HEK293 (cell line): ENCODE measurements around the gene CRTC1.

ENCODE experiments used
- EGR2 ChIP-seq: fragments of 450-650 bp; formaldehyde crosslinking; IDR thresholded peaks from 2 replicates; pipeline ENCODE4 v1.5.1; 2016; ENCODE audit warnings: low read depth, missing biosample characterization, missing genetic modification characterization
- FEZF1 ChIP-seq: fragments of 450-650 bp; formaldehyde crosslinking; IDR thresholded peaks from 2 replicates; pipeline ENCODE4 v1.5.1; 2016; ENCODE audit warnings: missing biosample characterization, missing genetic modification characterization
- PRDM2 ChIP-seq: fragments of 450-650 bp; formaldehyde crosslinking; IDR thresholded peaks from 2 replicates; pipeline ENCODE4 v1.5.1; 2016; ENCODE audit warnings: missing biosample characterization, missing genetic modification characterization, borderline replicate concordance
- SP7 ChIP-seq: fragments of 450-650 bp; formaldehyde crosslinking; IDR thresholded peaks from 2 replicates; pipeline ENCODE4 v1.5.1; 2016; ENCODE audit warnings: missing biosample characterization, missing genetic modification characterization
- ZBTB17 ChIP-seq: fragments of 450-650 bp; formaldehyde crosslinking; IDR thresholded peaks from 2 replicates; pipeline ENCODE4 v1.5.1; 2016; ENCODE audit warnings: missing biosample characterization, missing genetic modification characterization
- ZFHX2 ChIP-seq: fragments of 450-650 bp; formaldehyde crosslinking; conservative IDR thresholded peaks from 2 replicates; pipeline ENCODE4 v1.5.1; 2016; ENCODE audit warnings: missing biosample characterization, missing genetic modification characterization
- ZNF133 ChIP-seq: fragments of 450-650 bp; formaldehyde crosslinking; IDR thresholded peaks from 2 replicates; pipeline ENCODE4 v1.5.1; 2016; ENCODE audit warnings: missing biosample characterization, missing genetic modification characterization
- ZNF146 ChIP-seq: fragments of 450-650 bp; formaldehyde crosslinking; IDR thresholded peaks from 2 replicates; pipeline ENCODE4 v1.5.1; 2016; ENCODE audit warnings: missing biosample characterization, missing genetic modification characterization
- ZNF155 ChIP-seq: fragments of 450-650 bp; formaldehyde crosslinking; IDR thresholded peaks from 2 replicates; pipeline ENCODE4 v1.5.1; 2016; ENCODE audit warnings: missing biosample characterization, missing genetic modification characterization
- ZNF221 ChIP-seq: fragments of 450-650 bp; formaldehyde crosslinking; IDR thresholded peaks from 2 replicates; pipeline ENCODE4 v1.5.1; 2017; ENCODE audit warnings: missing biosample characterization, missing genetic modification characterization, borderline replicate concordance
- ZNF23 ChIP-seq: fragments of 450-650 bp; formaldehyde crosslinking; IDR thresholded peaks from 2 replicates; pipeline ENCODE4 v1.5.1; 2016; ENCODE audit warnings: missing biosample characterization, missing genetic modification characterization, borderline replicate concordance
- ZNF341 ChIP-seq: fragments of 450-650 bp; formaldehyde crosslinking; IDR thresholded peaks from 2 replicates; pipeline ENCODE4; 2016; ENCODE audit warnings: low read depth, missing biosample characterization, missing genetic modification characterization
- ZNF426 ChIP-seq: fragments of 450-650 bp; formaldehyde crosslinking; IDR thresholded peaks from 2 replicates; pipeline ENCODE4 v1.5.1; 2017; ENCODE audit warnings: missing biosample characterization, missing genetic modification characterization, mild to moderate bottlenecking, inconsistent platforms, moderate library complexity
- ZNF433 ChIP-seq: fragments of 450-650 bp; formaldehyde crosslinking; IDR thresholded peaks from 2 replicates; pipeline ENCODE4 v1.5.1; 2016; ENCODE audit warnings: missing biosample characterization, missing genetic modification characterization, low read depth
- ZNF48 ChIP-seq: fragments of 450-650 bp; formaldehyde crosslinking; IDR thresholded peaks from 2 replicates; pipeline ENCODE4 v1.5.1; 2016; ENCODE audit warnings: missing biosample characterization, missing genetic modification characterization
- ZNF518A ChIP-seq: fragments of 450-650 bp; formaldehyde crosslinking; conservative IDR thresholded peaks from 2 replicates; pipeline ENCODE4 v1.5.1; 2016; ENCODE audit warnings: low read depth, missing biosample characterization, missing genetic modification characterization
- ZNF529 ChIP-seq: fragments of 450-650 bp; formaldehyde crosslinking; IDR thresholded peaks from 2 replicates; pipeline ENCODE4 v1.5.1; 2017; ENCODE audit warnings: missing genetic modification characterization, missing biosample characterization; ENCODE audit not compliant: insufficient replicate concordance
- ZNF555 ChIP-seq: fragments of 450-650 bp; formaldehyde crosslinking; conservative IDR thresholded peaks from 2 replicates; pipeline ENCODE4 v1.5.1; 2017; ENCODE audit warnings: missing biosample characterization, mild to moderate bottlenecking, missing genetic modification characterization, inconsistent platforms
- ZNF585B ChIP-seq: fragments of 450-650 bp; formaldehyde crosslinking; IDR thresholded peaks from 2 replicates; pipeline ENCODE4 v1.5.1; 2016; ENCODE audit warnings: missing biosample characterization, missing genetic modification characterization
- ZNF654 ChIP-seq: fragments of 450-650 bp; formaldehyde crosslinking; IDR thresholded peaks from 2 replicates; pipeline ENCODE4 v1.5.1; 2016; ENCODE audit warnings: low read depth, missing biosample characterization, missing genetic modification characterization
- ZNF677 ChIP-seq: fragments of 450-650 bp; IDR thresholded peaks from 2 replicates; pipeline ENCODE4 v1.5.0; 2018; ENCODE audit warnings: missing biosample characterization, mild to moderate bottlenecking, missing genetic modification characterization, moderate library complexity
- ZNF777 ChIP-seq: fragments of 450-650 bp; formaldehyde crosslinking; IDR thresholded peaks from 2 replicates; pipeline ENCODE4 v1.5.1; 2017; ENCODE audit warnings: missing biosample characterization, missing genetic modification characterization, borderline replicate concordance
- ZNF830 ChIP-seq: fragments of 450-650 bp; IDR thresholded peaks from 2 replicates; pipeline ENCODE4 v1.5.0; 2018; ENCODE audit warnings: missing biosample characterization, missing genetic modification characterization, low read depth, mild to moderate bottlenecking, moderate library complexity
- TF ChIP-seq, protein P1 (sequence below): fragments of 450-650 bp; formaldehyde crosslinking; IDR thresholded peaks from 2 replicates; pipeline ENCODE4 v1.5.1; 2016; ENCODE audit warnings: missing biosample characterization, missing genetic modification characterization
- TF ChIP-seq, protein P2 (sequence below): fragments of 450-650 bp; formaldehyde crosslinking; IDR thresholded peaks from 2 replicates; pipeline ENCODE4 v1.5.0; 2017; ENCODE audit warnings: missing biosample characterization, missing genetic modification characterization, borderline replicate concordance

Gene CRTC1

GRCh38 chr19:18657590-18658365 lies 25.7 kb upstream of the CRTC1 start (continued):
- TF ChIP-seq ZNF426: no peak
- no peak for TF ChIP-seq ZNF654
- no peak for TF ChIP-seq SP7 (tag by site-specific recombination)
- peak; percentile 95 for TF ChIP-seq ZFHX2 (tag by site-specific recombination)
- no peak for TF ChIP-seq PRDM2 (tag by site-specific recombination)
- no peak for TF ChIP-seq ZNF433 (tag by site-specific recombination)
- no peak for TF ChIP-seq ZNF777 (tag by site-specific recombination)
- no peak for TF ChIP-seq ZNF518A (tag by site-specific recombination)
- TF ChIP-seq EGR2 (tag by site-specific recombination): peak; percentile 92
- TF ChIP-seq ZNF133: no peak
- TF ChIP-seq FEZF1 (tag by site-specific recombination): no peak
- TF ChIP-seq ZNF677: no peak
- no peak for TF ChIP-seq ZNF585B (tag by site-specific recombination)
- no peak for TF ChIP-seq ZNF48
- TF ChIP-seq ZNF555 (tag by site-specific recombination): no peak
- no peak for TF ChIP-seq ZNF529 (tag by site-specific recombination)
- TF ChIP-seq, protein P1, sequence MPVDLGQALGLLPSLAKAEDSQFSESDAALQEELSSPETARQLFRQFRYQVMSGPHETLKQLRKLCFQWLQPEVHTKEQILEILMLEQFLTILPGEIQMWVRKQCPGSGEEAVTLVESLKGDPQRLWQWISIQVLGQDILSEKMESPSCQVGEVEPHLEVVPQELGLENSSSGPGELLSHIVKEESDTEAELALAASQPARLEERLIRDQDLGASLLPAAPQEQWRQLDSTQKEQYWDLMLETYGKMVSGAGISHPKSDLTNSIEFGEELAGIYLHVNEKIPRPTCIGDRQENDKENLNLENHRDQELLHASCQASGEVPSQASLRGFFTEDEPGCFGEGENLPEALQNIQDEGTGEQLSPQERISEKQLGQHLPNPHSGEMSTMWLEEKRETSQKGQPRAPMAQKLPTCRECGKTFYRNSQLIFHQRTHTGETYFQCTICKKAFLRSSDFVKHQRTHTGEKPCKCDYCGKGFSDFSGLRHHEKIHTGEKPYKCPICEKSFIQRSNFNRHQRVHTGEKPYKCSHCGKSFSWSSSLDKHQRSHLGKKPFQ (tag by site-specific recombination): no peak
- TF ChIP-seq ZBTB17 (tag by site-specific recombination): no peak
- no peak for TF ChIP-seq ZNF155 (tag by site-specific recombination)
- TF ChIP-seq ZNF341 (tag by site-specific recombination): no peak; the same call in 1 of the 2 replicates
- no peak for TF ChIP-seq ZNF146 (tag by site-specific recombination)
- no peak for TF ChIP-seq ZNF221 (tag by site-specific recombination)
- no peak for TF ChIP-seq ZNF23 (tag by site-specific recombination)
- TF ChIP-seq, protein P2, sequence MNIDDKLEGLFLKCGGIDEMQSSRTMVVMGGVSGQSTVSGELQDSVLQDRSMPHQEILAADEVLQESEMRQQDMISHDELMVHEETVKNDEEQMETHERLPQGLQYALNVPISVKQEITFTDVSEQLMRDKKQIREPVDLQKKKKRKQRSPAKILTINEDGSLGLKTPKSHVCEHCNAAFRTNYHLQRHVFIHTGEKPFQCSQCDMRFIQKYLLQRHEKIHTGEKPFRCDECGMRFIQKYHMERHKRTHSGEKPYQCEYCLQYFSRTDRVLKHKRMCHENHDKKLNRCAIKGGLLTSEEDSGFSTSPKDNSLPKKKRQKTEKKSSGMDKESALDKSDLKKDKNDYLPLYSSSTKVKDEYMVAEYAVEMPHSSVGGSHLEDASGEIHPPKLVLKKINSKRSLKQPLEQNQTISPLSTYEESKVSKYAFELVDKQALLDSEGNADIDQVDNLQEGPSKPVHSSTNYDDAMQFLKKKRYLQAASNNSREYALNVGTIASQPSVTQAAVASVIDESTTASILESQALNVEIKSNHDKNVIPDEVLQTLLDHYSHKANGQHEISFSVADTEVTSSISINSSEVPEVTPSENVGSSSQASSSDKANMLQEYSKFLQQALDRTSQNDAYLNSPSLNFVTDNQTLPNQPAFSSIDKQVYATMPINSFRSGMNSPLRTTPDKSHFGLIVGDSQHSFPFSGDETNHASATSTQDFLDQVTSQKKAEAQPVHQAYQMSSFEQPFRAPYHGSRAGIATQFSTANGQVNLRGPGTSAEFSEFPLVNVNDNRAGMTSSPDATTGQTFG: no peak
- no peak for TF ChIP-seq ZNF830
